Endometrial microvascular endothelial cells (primary cell): ENCODE results near the gene TRAT1. TPM values are rescaled to one million over a fixed set of nuclear protein-coding genes. Genes with fewer than 3 reads are reported as not detected.
"Not testable (repeated sequence)": the region's sequence is repeated elsewhere in the genome, so short reads cannot be mapped to it uniquely, and the experiment has no call there.

Source experiments
- in situ Hi-C: cut with HindIII; loops from 2 replicates; pipeline ENCODE4 v1.10.0; 2017; ENCODE audit warnings: low sequenced_read_pairs, low pct_unique_long_range_greater_than_20kb; ENCODE audit errors: inconsistent ontology term
- total RNA-seq: library from RNA; depleted of rRNA; stranded (reverse); fragments of >200 nt; gene quantifications from one replicate; pipeline ENCODE4 v1.2.3, GENCODE V29; 2015; ENCODE audit errors: inconsistent ontology term

Gene TRAT1
- total RNA-seq, result not detected

DNA sequence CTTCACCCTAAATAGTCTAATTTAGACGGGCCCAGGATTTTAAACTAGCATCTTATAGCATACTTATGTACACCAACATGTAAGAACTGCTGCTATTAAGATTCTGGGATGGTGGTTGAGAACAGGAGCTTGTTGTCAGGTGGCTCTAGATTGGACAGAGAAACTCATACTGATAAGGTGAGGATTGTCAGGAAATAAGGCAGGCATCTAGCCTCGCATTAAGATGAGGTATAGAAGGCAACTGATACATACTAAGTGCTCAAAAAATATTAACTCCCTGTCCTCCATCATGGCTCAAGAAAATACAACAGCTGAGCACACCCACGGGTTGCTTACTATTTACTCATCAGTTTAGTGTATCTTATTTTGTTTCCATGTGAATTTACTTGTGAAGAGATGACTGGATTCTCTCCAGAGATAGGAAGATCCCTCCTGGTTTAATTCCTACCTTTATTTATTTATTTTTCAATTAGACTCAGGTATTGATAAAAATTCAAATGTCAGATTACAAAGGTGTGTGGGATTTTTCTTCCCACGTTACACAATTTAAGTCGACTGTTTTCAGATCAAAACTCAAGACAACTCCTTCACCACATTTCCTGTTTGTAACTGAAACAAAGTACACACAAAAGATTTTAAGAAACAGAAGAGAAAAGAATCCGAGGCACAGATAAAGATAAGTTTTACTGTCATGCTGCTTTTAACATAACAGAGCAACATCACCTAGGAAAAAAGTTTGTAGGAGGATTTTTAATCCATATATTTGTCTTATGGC, at the start of gene TRAT1:
Gene TRAT1, plus strand, starts transcription at position 664 of the 775 bp plus-strand sequence. CDS start 142 bp downstream, outside the sequence.
- in situ Hi-C loops, result no loop called here

DNA sequence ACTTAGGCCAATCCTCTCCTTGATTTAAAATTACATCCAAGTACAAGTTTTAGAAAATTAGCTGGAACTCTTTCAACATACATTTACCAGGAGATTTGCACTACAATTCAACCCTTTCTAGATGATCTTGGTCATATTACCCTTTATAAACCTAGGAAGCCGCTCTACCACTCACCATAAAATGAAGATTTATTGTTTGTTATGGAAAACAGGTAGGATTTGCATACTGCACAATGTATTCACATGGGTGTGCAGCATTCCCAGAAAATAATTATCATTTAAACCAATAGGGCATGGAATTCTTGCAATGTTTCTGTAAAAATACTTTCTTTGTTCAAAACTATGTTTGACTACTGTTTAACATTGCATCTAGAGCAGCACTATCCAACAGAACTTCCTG, 46.9 kb upstream of the TRAT1 start:
- in situ Hi-C loops, result no loop called here

DNA sequence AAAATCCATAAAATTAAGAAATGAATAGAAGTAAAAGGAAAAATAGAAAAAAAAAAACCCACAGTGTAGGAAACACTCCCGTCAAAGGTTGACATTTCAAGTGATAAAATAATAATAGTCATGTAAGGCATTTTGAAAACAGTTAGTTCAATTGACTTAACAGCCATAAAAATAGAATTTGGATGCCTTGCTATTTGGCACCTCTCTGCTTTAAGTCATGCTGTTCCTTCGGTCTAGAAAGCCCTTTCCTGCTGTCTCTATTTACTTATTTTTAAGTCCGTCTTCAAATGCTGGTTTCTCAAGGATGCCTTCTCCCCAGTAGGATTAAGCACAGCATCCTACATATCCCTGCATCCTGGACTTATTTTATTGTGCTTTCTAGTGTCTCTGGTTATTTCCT, 43.1 kb upstream of the TRAT1 start:
- in situ Hi-C loops, result no loop called here

- in situ Hi-C loops, result no loop called here
Observed at GRCh38 chr3:108780235-108780634, 42.4 kb upstream of the TRAT1 start.

GRCh38 chr3:108791473-108791872, 31.1 kb upstream of the TRAT1 start:
- in situ Hi-C loops, result no loop called here

DNA sequence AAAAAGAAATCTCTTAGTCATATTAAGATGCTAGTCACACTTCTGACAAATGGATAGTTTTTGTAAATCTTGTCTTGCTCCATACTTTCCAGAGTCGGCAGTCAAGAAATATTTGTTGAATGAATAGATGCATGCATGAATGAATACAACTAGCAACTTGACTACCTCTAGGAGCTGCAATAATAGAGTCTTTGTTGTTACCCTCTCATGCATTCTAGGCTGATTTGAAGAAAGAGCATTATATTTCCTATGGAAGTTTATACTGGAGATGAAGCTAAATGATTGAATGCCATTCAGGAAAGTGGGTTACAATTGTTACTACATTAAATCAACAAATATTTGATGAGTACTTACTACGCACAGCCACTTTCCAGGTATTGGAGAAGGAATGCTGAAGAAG, 18.1 kb upstream of the TRAT1 start:
- in situ Hi-C loops, result no loop called here

GRCh38 chr3:108804966-108805365, 17.6 kb upstream of the TRAT1 start:
- in situ Hi-C loops, result no loop called here

- in situ Hi-C loops, result no loop called here
Observed at GRCh38 chr3:108806316-108806715, 16.3 kb upstream of the TRAT1 start.

DNA sequence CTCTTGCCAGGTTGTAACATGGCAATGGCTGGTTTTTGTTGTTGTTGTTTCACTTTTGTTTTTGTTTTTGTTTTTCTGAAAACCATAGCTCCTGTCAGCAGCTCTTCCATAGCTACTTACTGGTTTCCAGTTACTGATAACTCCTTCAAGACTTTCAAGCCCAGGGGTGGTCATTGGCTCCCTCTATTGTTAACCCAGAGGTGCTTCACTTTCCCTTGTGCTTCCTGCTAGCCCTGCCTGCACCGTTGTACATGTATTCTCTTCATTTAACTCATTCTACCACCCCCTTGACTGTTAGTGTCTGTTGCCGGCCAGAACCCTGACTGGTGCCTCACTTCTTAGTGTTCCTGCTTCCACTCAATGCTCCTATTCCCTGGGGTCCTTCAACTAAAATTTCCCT, 4.2 kb upstream of the TRAT1 start:
- in situ Hi-C loops, result no loop called here

- in situ Hi-C loops, result no loop called here
Observed at GRCh38 chr3:108820586-108820985, 2.0 kb upstream of the TRAT1 start.

DNA sequence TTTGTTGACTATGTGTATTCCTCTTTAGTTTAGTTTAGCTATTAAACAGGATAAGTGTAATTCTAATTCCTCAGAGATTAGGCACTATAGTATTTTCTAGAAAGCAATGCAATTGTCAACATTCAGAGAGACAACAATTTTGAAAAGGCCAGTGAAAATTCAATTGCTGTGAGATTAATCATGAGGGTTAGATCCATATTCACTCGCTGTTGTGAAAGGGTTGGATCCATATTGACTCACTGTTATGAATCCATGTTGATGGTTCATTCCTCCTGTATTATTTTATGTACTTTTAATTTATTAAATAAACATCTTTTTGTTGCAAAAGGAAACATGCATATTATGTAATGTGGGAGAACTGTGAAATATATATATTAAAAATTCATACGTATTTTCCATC, 641 bp downstream of the TRAT1 start:
- in situ Hi-C loops, result no loop called here

- in situ Hi-C loops, result not testable (repeated sequence)
Observed at GRCh38 chr3:108823803-108824202, 1.2 kb downstream of the TRAT1 start.

GRCh38 chr3:108826309-108827187, 4.0 kb downstream of the TRAT1 start:
- in situ Hi-C loops, result no loop called here

DNA sequence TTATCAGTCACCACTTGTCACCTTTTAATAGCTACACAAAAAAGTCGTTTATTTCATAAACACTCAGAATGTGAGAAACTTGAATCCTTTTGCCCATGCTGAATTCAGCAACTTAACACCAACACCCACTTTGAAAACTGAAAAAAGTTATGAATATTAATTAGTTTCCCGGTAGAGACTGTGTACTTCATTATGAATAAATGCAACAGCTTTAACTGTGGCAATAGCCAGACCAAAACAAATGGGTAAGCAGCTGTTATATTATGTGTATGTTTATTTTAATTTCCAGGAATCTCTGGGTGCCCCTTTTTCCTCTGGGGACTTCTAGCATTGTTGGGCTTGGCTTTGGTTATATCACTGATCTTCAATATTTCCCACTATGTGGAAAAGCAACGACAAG, 7.8 kb downstream of the TRAT1 start:
- in situ Hi-C loops, result no loop called here

- in situ Hi-C loops, result no loop called here
Observed at GRCh38 chr3:108830991-108831614, 8.5 kb downstream of the TRAT1 start.

DNA sequence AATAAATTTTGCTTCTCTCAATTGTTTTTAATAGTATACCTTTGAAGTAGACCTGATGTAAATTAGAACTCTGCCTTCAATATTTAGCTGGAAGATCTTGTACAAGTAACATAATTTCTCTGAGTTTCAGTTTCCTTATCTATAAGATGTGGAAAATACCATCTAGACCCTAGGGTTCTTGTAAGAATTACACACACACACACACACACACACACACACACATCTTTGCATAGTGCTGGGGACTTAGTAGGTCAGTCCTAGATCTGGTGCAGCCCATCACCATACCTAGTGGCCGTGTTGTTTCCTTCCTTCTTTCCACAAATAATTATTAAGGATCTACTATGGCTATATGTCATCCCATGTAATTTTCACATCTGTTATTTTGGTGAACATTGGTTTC, 11.0 kb downstream of the TRAT1 start:
- in situ Hi-C loops, result no loop called here

DNA sequence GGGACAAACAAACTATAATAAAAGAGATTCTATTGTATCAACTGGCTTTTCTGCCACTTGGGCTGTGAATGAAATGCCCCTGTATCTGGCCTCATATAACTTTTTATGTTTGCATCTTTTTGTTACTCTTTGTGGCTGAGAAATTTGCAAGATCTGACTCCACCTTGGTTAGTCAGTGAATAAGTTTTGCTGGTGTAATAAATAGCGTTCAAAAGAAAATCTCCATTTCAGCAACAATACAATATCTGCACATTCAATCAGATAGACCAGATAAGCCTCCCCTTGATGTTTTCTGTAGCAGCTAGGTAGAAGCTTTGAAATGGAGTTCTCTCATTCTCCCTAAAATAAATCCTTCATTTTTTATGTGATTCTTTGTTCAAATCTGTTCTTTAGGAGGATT, 12.0 kb downstream of the TRAT1 start:
- in situ Hi-C loops, result no loop called here

- in situ Hi-C loops, result no loop called here
Observed at GRCh38 chr3:108835101-108835500, 12.5 kb downstream of the TRAT1 start.

GRCh38 chr3:108838436-108838835, 15.8 kb downstream of the TRAT1 start:
- in situ Hi-C loops, result no loop called here
